HG03060 (cell line): Measurements from ENCODE around the gene CFAP141.
"Not testable (repeated sequence)": the region's sequence is repeated elsewhere in the genome, so short reads cannot be mapped to it uniquely, and the experiment has no call there.

Source experiments
- ATAC-seq: cut with Tn5 transposase; IDR thresholded peaks from one replicate; pipeline ENCODE4 v1.9.1; 2021; ENCODE audit warnings: low read depth, moderate number of reproducible peaks; ENCODE audit not compliant: unreplicated experiment

Gene CFAP141

DNA sequence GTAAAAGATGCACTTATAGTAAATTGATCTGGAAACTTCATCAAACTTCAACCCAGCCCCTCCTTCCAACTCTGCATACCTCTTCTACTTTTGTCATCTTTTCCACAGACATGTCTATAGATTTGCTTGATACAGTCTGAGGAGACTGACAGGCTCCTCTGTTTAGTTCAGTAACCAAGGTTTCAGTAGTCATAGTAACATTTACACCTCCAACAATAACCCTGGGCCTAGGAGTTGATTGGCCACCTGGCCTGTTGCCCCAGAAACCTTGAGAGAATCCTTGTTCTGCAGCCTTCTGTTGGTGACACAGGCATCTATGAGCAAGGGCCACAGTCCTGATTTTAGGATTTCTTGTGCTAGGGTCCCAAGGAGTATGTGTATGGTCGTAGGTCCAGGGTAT, at the start of gene CFAP141:
Gene CFAP141, minus strand, starts transcription at position 138 of the 400 bp plus-strand sequence. Its CDS starts 26 bp downstream, at position 112.
- ATAC-seq, result no peak

DNA sequence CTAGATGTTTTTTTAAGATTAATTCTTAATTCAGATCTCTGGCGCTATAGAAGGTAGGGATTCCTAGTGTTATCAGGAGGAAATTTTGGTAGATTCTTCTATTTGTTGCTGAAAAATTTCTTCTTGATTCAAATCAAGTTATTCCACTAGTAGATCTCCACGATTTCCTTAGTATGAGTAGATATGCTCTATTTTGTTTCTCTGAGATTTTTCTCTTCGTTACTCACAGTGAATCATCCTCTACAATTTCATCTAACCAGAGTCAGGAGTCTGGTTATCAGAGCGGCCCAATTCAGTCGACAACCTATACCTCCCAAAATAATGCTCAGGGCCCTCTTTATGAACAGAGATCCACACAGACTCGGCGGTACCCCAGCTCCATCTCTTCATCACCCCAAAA, 47.5 kb upstream of the CFAP141 start:
- no peak for ATAC-seq

DNA sequence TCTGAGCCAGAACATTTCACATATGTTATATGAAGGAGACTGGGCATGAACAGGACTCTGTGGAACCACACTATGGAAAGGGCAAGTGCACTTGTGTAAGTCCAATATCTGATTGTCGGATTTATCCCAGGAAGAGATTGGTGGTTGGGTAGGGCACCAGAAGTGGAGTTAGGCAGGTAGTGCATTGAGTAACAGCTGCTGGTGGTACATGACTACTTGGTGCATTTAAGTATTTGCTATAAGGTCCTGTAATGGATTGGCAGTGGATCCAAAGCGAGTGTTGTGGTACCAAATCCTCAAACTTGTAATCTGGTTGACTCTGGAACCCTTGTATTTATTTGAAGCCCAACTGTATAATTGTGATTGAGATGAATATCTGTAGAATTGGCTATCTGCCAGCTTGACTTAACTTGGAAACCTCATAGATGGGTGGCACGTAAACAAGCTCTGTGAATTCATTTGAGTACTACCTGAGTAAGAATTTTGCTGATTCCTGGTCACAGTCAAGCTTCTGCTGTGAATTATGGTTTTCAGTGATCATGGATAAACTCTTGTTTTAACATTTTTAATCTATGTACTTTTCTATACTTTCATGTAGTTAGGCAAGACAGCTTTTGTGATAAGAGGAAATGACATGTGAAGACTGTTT, 35.7 kb upstream of the CFAP141 start:
- ATAC-seq, result no peak

DNA sequence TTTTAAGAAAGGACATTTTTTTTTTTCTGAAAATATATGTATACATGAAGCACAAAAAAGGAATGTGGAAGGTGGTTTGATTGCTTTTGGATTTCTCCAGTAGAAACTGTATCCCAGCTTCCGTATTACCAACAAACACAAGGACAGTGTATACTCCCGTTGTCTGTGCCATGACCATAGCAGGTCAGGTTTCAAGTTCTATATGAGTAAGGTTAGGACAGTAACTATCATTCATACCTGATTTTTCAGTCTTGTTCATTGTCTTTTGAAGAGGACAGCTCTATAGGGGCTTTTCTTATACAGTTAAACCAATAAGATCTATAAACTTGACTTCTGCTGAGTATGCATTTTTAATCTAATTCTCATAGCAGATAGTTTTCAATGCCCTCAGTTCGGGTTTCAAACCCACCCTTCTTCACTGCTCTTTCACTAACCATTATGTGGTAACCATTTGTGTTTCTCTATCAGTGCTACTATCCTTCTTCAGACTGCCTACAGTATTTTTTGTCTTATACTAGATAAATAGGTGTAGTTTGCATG, 34.2 kb upstream of the CFAP141 start:
- no peak for ATAC-seq

DNA sequence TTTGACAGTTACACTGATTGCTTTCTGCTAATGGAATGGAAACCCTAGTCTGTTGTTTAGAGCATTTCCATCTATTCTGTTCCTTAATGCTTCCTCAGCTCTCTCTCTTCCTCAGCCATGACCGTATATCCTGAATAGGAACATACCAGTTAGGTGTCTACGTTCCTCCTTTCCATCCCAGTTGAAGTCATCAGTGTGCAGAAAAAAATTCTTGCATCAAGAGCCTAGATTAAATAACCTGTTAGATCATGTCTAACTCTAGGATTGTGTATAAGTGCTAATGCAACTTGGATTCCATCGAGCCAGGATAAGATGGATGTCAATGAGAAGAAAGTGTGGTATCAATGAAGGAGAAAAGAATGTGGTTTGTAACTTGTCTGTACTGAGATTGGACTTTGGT, 33.4 kb upstream of the CFAP141 start:
- ATAC-seq, result no peak

DNA sequence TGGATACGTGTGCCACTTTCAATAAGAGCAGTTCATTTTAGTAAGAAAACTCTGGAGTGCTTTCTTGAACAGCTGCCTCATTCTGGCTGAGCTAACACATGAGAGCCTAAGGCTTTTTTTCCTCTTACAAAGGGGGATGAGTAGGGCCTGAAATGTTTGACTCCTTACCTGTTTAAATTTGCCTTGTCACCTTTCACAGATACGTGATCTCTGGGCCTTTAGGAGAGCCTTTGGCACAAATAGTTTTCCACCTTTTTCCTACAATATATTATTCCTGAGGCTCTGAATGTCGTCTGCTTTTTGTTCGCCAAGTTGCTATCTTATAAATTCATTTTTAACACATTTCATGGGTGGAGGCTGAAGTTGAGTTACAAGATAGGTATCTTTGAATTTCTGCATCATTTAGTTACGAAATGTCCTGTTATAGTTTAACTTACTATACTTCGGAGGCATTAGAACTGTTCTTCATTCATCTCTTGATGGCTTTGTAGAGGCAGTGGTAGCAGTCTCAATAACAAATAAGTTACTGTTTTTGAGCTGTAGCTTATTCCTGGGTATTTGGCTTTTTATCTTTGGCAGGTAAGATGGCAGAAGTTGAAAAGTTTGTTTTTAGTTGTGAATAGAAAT, 31.9 kb upstream of the CFAP141 start:
- no peak for ATAC-seq

DNA sequence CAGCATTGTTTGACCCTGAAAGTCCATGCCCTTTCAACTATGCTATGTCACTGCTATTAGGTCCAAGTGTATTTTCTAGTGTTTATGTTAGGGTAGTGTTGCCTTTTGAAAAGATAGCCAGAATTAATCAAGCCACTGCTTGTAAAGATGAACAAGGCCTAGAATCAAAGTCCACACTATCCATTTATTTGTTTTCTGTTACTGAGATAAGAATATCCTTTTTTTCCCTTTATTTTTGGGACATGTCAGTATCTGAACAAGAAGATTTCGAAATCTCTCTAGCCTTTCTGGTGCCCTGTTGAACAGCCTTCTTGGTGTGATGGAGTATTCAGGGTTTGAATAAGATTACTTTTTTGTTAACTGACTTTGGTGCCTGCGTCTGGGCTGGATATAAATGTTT, 31.3 kb upstream of the CFAP141 start:
- no peak for ATAC-seq

DNA sequence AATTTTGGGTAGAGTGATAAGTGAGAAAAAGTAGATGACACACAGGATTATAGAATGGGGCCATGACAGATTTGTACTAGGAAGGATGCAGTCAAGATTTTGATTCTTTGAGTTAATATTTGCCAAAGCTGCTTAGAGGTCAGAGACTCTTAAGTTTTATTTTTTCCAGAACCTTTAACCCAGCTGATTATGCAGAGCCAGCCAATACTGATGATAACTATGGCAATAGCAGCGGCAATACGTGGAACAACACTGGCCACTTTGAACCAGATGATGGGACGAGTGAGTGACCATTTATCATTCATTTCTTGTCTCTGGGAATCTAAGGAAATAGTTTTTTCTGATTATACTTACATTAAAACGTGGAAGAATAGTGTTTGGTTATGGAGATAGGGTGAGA, 30.7 kb upstream of the CFAP141 start:
- ATAC-seq, result no peak

DNA sequence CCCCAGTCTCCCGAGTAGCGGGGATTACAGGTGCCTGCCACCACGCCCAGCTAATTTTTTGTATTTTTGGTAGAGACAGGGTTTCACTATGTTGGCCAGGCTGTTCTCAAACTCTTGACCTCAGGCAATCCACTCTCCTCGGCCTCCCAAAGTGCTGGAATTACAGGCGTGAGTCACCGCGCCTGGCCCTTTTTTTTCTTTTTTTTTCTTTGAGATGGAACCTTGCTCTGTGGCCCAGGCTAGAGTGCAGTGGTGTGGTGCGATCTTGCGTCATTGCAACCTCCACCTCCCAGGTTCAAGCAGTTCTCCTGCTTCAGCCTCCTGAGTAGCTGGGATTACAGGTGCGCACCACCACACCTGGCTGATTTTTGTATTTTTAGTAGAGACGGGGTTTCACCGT, 27.0 kb upstream of the CFAP141 start:
- ATAC-seq, result not testable (repeated sequence)

DNA sequence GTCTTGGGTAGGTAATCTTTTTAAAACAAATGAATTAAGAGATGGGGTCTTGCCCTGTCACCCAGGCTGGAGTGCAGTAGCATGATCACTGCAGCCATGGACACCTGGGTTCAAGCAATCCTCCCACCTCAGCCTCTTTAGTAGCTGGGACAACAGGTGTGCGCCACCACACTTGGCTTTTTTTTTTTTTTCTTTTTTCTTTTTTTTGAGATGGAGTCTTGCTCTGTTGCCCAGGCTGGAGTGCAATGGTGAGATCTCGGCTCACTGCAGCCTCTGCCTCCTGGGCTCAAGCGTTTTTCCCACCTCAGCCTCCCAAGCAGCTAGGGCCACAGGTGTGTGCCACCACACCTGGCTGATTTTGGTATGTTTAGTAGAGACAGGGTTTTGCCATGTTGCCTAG, 25.0 kb upstream of the CFAP141 start:
- not testable (repeated sequence) for ATAC-seq

DNA sequence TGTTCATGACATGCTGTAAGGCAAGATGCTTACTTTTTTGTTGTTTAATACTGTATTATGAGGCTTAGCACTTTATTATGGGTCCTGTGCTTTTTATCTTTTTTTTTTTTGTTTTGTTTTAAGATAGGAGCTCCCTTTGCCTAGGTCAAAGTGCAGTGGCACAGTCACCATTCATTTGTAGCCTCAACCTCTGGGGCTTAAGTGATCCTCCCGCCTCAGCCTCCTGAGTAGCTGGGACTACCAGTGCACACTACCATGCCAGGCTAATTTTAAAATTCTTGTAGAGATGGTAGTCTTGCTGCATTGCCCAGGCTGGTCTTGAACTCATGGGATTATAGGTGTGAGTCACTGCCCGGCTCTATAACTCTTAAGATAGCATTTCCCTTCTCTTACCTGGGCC, 19.2 kb upstream of the CFAP141 start:
- no peak for ATAC-seq

DNA sequence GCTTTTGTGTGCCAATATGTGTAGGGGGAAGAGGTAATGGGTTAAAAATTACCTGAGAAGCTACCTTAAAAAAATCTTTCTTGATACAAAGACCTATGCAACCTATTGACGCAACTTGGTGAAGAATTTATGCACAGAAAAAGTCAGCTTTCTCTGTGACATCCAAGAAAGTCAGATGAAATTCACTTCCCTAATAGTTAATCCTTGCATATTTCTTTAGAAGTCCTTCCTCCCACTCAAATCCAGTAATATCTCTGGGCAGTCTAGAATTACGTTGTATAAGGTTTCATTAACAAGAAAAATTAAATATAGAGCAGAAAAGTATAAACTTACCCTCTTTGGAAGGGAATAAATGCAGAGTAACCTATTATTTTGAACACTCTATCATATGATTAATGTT, 17.5 kb upstream of the CFAP141 start:
- ATAC-seq, result no peak

DNA sequence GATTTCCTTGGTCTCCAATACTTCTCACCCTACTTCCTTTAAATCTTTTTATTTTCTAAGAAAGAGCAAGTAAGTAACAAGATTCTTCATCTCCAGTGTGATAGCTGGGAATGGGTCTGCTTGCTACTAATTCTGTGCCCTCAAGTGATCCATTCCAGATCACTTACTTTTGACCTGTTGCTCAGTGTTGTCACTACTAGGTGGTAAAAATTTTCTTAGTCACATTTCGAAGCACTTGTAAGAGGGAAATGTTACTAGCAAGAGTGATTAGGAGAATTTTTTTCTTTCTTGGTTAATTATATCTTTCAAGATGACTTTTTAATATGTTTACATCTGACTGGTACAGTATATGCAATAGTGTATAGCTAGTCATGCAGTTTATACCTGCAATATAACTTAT, 16.8 kb upstream of the CFAP141 start:
- no peak for ATAC-seq

DNA sequence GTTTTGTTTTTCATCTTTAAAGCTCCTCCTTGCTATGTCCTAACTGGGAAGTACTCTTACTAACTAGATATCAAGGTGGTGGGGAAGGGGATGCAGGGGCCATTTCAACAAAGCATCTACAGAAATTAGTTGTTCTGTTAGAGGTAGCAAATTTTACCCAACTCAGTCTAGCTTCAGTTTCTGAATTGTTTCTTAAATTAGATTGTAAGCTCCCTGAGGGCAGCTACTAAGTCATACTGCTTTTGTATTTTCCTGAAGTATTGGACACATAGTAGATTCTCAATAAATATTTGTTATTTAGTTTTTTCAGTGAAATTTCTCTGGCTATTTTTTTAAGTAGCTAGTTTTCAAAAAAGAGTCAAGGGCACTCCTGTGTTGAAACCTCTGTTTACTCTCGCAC, 16.4 kb upstream of the CFAP141 start:
- ATAC-seq, result no peak

DNA sequence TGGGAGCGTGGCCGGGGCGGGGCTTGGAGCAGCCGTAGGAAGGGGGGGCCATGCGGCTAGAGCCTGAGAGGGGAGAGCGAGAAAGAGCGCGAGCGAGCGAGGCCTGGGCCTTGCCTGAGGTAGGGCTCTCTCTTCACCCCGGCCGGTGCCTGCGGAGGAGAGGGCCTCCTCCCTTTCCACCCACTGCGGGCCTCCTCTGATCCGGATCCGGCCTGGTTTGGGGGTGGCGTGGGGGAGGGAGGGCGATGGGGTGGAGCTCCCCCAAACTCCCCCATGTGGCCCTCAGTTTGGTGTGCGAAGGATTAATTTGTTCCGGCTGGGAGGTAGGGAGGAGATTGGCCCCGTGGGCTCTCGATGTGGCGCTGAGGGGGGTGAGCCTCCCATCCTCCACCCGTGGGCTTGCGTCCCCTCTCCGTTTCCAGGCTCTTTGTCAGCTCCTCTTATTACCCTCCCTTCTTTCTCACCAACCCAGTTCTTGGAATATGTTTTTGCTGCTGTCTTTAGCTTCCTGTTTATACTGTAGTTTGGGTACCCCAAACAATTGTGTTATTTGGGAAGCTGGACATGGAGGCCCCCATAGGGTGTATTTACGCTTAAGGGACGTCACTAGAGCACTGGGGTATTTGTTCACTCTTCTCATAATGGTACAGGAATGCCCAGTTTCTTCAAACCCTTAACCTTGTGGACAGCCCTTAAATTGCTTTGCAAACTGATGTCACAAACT, 15.3 kb upstream of the CFAP141 start:
- no peak for ATAC-seq

DNA sequence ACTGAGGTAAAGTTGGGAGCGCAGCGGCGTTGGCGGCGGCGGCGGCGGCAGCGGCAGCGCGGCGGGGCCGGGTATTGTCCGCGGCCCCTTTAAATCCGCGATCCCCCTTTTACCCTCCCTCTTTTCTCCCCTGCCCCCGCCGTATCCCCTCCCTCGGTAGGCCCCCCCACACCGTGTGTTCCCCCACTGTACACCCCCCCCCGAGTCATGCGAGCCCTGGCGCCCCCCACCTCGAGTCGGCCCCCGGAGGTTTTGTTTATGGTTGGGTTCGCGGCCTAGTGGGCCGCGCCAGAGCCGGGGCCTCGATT, 14.8 kb upstream of the CFAP141 start:
- ATAC-seq, result no peak

DNA sequence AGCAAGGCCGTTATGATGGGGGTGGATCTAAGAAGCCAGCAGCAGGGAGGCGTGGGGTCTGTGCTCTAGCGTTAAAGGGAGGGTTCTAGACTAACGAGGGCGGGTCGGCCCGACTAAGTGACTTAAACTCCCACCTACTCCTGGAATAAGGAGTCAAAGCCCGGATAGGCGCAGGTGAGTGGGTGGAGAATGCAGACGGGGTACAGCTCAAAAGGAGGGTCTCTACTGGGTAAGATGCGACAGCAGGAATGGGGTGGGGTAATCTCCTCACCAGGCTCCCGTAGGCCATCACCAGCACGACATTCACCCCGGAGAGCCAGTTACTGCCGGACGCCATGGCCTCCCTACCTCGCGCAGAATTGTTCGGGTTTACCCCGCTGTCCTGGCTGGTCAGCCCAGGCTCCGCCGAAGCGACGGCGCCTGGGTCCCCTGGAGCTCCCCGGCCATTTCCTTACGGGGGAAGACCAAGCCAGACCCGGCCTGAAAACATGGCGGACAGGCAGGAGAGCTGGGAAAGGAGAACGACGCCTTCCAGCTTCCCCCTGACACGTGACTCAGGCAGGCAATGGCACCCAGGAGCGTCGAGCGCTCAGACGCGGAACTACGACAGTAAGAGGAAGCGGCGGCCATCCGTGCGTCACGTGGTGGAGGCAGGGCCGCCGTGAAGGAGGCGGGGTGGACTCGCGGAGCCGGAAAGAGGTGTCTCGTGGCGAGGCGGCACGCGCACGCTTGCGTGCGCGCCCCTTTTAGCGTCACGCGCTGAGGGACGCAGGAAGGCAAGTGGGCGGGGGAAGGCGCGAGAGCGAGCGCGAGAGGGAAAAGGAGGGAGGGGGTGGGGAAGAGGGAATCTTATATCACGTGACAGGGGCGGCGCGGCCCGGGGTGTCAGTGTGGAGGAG, 14.2 kb upstream of the CFAP141 start, which contains the start of gene UBAP2L:
Gene UBAP2L, plus strand, starts transcription at position 885 of the 899 bp plus-strand sequence. CDS start 4,169 bp downstream, outside the sequence.
- peak; percentile 89 for ATAC-seq

DNA sequence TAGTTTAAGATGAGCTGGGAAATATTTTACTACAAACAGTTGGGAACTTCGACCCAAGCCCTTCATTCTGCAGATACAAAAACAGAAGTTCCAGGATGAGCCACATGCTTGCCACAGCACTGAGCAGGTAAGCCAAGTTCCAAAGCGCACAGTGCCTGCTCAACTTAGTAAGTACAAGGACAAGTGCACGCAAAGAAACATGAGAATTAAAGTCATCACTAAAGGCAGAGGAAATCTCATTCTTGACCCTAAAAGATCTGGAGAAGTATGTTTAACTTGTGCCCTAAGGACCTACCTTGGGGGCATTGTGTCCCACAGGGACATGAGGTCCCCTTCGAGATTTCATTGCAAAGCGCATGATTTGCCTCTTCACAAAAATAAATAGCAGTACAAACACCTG, 13.4 kb upstream of the CFAP141 start:
- no peak for ATAC-seq

DNA sequence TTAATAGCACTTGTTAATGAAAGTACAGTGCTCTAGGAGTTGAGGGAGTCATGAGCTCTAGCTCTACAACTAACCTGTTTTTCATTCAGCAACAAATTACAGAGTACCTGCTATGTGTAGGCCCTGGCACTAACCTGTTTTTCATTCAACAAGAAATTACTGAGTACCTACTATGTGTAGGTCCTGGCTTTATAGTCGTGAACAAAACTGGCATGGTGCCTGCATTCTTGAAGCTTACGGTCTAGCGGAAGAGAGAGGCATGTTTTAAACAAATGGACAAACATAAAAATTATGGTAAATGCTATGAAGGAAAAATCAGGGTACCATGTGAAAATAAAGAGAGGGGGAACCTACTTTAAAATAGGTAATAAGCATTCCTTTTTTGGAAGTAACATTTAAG, 12.4 kb upstream of the CFAP141 start:
- ATAC-seq, result no peak

DNA sequence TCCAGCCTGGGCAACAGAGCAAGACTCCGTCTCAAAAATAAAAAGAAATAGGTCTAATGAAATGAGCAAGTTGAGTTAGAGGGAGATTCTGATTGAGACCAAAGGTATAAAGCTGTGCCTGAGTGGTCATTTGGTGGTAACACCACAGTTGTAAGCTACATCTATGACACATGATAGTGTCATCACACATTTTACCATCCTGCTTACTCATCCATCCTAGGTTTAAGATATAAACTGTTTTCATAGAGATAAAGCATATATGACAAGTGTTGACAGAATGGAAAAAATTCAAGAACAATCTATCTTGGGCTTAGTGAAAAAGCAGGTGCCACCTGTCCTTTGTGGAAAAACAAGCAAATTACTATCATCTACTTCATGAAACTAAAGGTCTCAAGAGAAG, 7.1 kb upstream of the CFAP141 start:
- ATAC-seq, result no peak

DNA sequence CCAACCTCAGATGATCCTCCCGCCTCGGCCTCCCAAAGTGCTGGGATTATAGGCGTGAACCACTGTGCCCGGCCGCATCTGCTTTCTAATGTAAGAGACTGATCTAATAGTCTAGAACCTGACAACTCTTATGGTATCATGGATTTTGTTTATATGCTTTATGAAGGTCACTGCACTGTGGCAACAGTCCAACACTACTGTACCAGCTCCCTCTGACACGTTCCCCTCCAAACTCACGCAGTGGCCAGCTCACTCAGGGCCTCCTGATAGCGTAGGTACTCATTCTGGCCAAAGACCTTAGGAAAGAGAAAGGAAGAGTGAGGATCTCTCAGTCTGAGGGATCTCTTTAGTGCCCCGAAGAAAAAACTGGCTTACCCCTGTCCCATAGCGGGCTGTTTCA, 6.0 kb upstream of the CFAP141 start:
- ATAC-seq, result no peak
